ENCODE measurements around the gene MORN1.

The MORN1 gene

DNA sequence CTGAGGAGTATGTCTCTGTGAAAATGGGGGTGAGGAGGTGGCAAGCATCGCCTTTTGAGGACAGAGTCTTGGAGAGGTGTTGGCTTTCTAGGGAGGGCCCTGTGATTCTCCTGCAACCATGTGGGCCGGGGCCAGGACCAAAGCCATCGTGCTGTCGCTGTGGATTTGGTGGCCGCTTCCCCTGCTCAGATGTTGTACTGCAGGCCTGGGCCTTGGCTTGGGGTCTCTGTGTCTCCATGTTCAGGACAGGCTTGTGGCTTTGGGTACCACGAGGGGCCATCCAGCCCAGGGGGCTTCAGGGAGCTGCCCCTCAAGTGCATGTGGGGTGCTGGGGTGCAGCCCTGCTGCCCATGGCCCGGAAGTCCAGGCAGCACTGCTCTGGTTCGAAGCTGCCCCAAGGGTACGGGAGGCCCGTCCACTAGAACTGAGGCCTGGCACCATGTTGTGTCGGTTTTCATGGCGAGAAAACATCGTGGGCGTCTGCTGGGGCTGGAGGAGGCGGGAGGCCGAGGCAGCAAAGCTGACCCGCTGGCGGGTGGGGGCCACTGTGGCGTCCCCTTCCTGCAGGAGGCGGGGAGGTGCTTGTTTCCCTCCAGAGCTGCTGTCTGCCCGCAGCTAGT lies 107.9 kb downstream of the MORN1 start:
- Histone ChIP-seq H2AFZ (ENCODE audit: low read length) (no peak overlapping the region), H3K4me3 (ENCODE audit: low read depth, low read length, poor library complexity, severe bottlenecking) (no peak overlapping the region), H3F3A (ENCODE audit: insufficient read depth, low read length) (no peaks in the 10 kb centered on the region), H3K36me3 (ENCODE audit: insufficient read depth, low read length) (no peaks in the 10 kb centered on the region), H3K9me3 (ENCODE audit: low read length) (no peaks in the 10 kb centered on the region), H3K4me1 (ENCODE audit: insufficient read depth, low read length, severe bottlenecking) (no peaks in the 10 kb centered on the region), H3K27me3 (ENCODE audit: insufficient read depth, low read length) (no peaks in the 10 kb centered on the region), H3K27ac (ENCODE audit: low read depth, low read length, poor library complexity, severe bottlenecking) (no peak overlapping the region), H3K79me2 (ENCODE audit: insufficient read depth, low read length) (no peaks in the 10 kb centered on the region), H3K4me2 (ENCODE audit: low read length) (no peak overlapping the region), H3K9me2 (ENCODE audit: low read depth, low read length) (no peaks in the 10 kb centered on the region), H3K9ac (ENCODE audit: low read length) (no peak overlapping the region), H4K20me1 (ENCODE audit: insufficient read depth, low read length) (no peaks in the 10 kb centered on the region)
- TF ChIP-seq EZH2 (IDR thresholded peaks at IDR 0.05; ENCODE audit: borderline replicate concordance, low read length), result no peak
- TF ChIP-seq, protein P1, sequence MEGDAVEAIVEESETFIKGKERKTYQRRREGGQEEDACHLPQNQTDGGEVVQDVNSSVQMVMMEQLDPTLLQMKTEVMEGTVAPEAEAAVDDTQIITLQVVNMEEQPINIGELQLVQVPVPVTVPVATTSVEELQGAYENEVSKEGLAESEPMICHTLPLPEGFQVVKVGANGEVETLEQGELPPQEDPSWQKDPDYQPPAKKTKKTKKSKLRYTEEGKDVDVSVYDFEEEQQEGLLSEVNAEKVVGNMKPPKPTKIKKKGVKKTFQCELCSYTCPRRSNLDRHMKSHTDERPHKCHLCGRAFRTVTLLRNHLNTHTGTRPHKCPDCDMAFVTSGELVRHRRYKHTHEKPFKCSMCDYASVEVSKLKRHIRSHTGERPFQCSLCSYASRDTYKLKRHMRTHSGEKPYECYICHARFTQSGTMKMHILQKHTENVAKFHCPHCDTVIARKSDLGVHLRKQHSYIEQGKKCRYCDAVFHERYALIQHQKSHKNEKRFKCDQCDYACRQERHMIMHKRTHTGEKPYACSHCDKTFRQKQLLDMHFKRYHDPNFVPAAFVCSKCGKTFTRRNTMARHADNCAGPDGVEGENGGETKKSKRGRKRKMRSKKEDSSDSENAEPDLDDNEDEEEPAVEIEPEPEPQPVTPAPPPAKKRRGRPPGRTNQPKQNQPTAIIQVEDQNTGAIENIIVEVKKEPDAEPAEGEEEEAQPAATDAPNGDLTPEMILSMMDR (IDR thresholded peaks at IDR 0.05; ENCODE audit: low read length), result no peak

DNA sequence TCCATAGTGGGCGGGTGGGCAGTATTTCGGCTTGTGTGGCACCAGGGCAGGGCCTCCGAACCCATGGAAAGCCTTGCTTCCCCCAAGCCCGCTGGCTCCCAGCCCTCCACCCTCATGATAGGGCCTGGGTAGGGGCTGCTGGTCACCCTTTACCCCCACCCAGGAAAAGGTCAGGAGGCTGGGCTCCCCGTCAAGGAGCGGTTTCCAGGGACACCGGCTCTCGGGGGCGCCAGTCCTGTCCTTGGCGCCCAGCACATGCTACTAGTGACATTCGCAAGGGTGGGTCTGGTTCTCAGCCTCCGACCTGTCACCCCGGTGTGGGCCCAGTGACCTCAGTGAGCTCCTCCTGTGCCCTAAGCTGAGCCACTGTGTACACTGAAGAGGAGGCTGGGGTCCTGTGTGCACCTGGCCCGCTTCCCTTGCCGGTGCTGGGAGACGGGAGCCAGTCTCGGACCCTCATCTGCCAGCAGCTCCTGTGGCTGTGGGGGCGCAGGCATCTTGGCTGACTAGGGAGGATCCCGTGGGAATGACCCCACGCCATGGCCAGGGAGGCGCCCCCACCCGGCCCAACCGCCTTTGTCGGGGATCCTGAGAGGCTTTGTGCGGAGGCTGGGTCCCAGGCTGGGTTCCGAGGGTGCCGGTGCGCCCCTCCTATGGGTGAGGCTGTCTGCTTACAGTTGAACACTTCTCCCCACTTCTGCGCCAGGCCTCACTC lies 108.6 kb downstream of the MORN1 start:
- H3F3A ChIP-seq (ENCODE audit: insufficient read depth, low read length), result no peaks in the 10 kb centered on the region
- H3K27ac ChIP-seq (ENCODE audit: low read depth, low read length, poor library complexity, severe bottlenecking), result no peak overlapping the region
- H3K9ac ChIP-seq (ENCODE audit: low read length), result no peak overlapping the region
- no peaks in the 10 kb centered on the region for H3K9me3 ChIP-seq (ENCODE audit: low read length)
- H2AFZ ChIP-seq (ENCODE audit: low read length), result no peak overlapping the region
- H3K36me3 ChIP-seq (ENCODE audit: insufficient read depth, low read length), result no peaks in the 10 kb centered on the region
- no peak overlapping the region for H3K4me3 ChIP-seq (ENCODE audit: low read depth, low read length, poor library complexity, severe bottlenecking)
- H3K4me1 ChIP-seq (ENCODE audit: insufficient read depth, low read length, severe bottlenecking), result no peaks in the 10 kb centered on the region
- no peaks in the 10 kb centered on the region for H3K9me2 ChIP-seq (ENCODE audit: low read depth, low read length)
- TF ChIP-seq, protein P1 (IDR thresholded peaks at IDR 0.05; ENCODE audit: low read length), result no peak
- no peak for TF ChIP-seq EZH2 (IDR thresholded peaks at IDR 0.05; ENCODE audit: borderline replicate concordance, low read length)
- no peaks in the 10 kb centered on the region for H4K20me1 ChIP-seq (ENCODE audit: insufficient read depth, low read length)
- H3K27me3 ChIP-seq (ENCODE audit: insufficient read depth, low read length), result no peaks in the 10 kb centered on the region
- H3K79me2 ChIP-seq (ENCODE audit: insufficient read depth, low read length), result no peaks in the 10 kb centered on the region
- H3K4me2 ChIP-seq (ENCODE audit: low read length), result no peak overlapping the region

DNA sequence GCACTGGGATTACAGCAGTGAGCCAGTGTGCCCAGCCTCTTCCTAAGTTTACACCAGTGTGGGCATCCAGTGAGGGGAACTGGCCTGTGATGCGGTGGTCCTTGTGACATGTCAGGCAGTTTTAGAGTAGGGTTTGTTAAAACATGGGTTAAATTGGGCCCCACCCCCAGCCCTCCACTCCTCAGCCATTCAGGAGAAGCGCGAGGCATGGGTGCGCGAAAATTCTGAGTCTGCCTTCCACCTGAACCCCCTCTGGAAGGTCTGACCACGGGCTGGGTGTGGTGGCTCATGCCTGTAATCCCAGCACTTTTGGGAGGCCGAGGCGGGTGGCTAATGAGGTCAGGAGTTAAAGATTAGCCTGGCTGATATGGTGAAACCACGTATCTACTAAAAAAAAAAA lies 111.5 kb downstream of the MORN1 start:
- Histone ChIP-seq H3K9ac (ENCODE audit: low read length) (no peak overlapping the region), H3K27ac (ENCODE audit: low read depth, low read length, poor library complexity, severe bottlenecking) (no peak overlapping the region), H3F3A (ENCODE audit: insufficient read depth, low read length) (no peaks in the 10 kb centered on the region), H2AFZ (ENCODE audit: low read length) (no peak overlapping the region), H3K4me1 (ENCODE audit: insufficient read depth, low read length, severe bottlenecking) (no peaks in the 10 kb centered on the region), H3K9me3 (ENCODE audit: low read length) (no peaks in the 10 kb centered on the region), H3K27me3 (ENCODE audit: insufficient read depth, low read length) (no peaks in the 10 kb centered on the region), H3K79me2 (ENCODE audit: insufficient read depth, low read length) (no peaks in the 10 kb centered on the region), H3K36me3 (ENCODE audit: insufficient read depth, low read length) (no peaks in the 10 kb centered on the region), H3K4me3 (ENCODE audit: low read depth, low read length, poor library complexity, severe bottlenecking) (no peak overlapping the region), H3K9me2 (ENCODE audit: low read depth, low read length) (no peaks in the 10 kb centered on the region), H3K4me2 (ENCODE audit: low read length) (no peak overlapping the region), H4K20me1 (ENCODE audit: insufficient read depth, low read length) (no peaks in the 10 kb centered on the region)
- no peak for TF ChIP-seq EZH2 (IDR thresholded peaks at IDR 0.05; ENCODE audit: borderline replicate concordance, low read length)
- TF ChIP-seq, protein P1 (IDR thresholded peaks at IDR 0.05; ENCODE audit: low read length), result no peak

All from OCI-LY1 (cell line).